H9 (cell line): ENCODE results near the gene FOXQ1. TPM values are rescaled to one million over a fixed set of nuclear protein-coding genes. Genes with fewer than 3 reads are reported as not detected.

Experiments
- DNase-seq: peaks from one replicate; pipeline ENCODE4 v3.0.0-alpha.2; 2017
- H2AFZ ChIP-seq: one replicate; pipeline ENCODE4 v1.6.1; 2013; ENCODE audit warnings: mild to moderate bottlenecking, low read length, control low read depth, moderate library complexity
- H2AK5ac ChIP-seq: 2 replicates; pipeline ENCODE4 v1.6.1; 2013; ENCODE audit warnings: low read length, control low read depth, mixed read lengths; ENCODE audit not compliant: insufficient read length
- H2BK120ac ChIP-seq: one replicate; pipeline ENCODE4 v1.6.1; 2013; ENCODE audit warnings: low read depth, mild to moderate bottlenecking, low read length, control low read depth, inconsistent platforms; ENCODE audit not compliant: poor library complexity, severe bottlenecking
- H2BK12ac ChIP-seq: 2 replicates; pipeline ENCODE4 v1.6.1; 2013; ENCODE audit warnings: low read length, control low read depth, mixed read lengths, low read depth; ENCODE audit not compliant: insufficient read length
- H2BK15ac ChIP-seq: 2 replicates; pipeline ENCODE4 v1.6.1; 2013; ENCODE audit warnings: low read depth, low read length, control low read depth
- H2BK20ac ChIP-seq: one replicate; pipeline ENCODE4 v1.6.1; 2013; ENCODE audit warnings: low read depth, mild to moderate bottlenecking, low read length, control low read depth, inconsistent platforms; ENCODE audit not compliant: poor library complexity, severe bottlenecking
- H2BK5ac ChIP-seq: 2 replicates; pipeline ENCODE4 v1.6.1; 2013; ENCODE audit warnings: low read length, control low read depth, mixed read lengths; ENCODE audit not compliant: insufficient read length
- H3K14ac ChIP-seq: 2 replicates; pipeline ENCODE4 v1.6.1; 2013; ENCODE audit warnings: low read length, control low read depth; ENCODE audit not compliant: insufficient read depth
- H3K18ac ChIP-seq: 2 replicates; pipeline ENCODE4 v1.6.1; 2013; ENCODE audit warnings: low read depth, mild to moderate bottlenecking, mixed read lengths, low read length, control low read depth; ENCODE audit not compliant: insufficient read length
- H3K23ac ChIP-seq: 2 replicates; pipeline ENCODE4 v1.6.1; 2013; ENCODE audit warnings: low read length, control low read depth, mixed read lengths, low read depth; ENCODE audit not compliant: insufficient read length
- H3K23me2 ChIP-seq: 2 replicates; pipeline ENCODE4 v1.6.1; 2013; ENCODE audit warnings: low read depth, mild to moderate bottlenecking, mixed read lengths, low read length, control low read depth; ENCODE audit not compliant: insufficient read length, poor library complexity, severe bottlenecking
- H3K27ac ChIP-seq: 2 replicates; pipeline ENCODE4 v1.5.1; 2013; ENCODE audit warnings: low read length, control low read depth, mixed read lengths, low read depth; ENCODE audit not compliant: insufficient read length
- H3K27me3 ChIP-seq: 2 replicates; pipeline ENCODE4 v1.6.1; 2013; ENCODE audit warnings: low read length, control low read depth, inconsistent platforms; ENCODE audit not compliant: insufficient read depth
- H3K4ac ChIP-seq: 2 replicates; pipeline ENCODE4 v1.6.1; 2013; ENCODE audit warnings: low read depth, mild to moderate bottlenecking, control low read depth, inconsistent platforms, low read length, moderate library complexity
- H3K4me1 ChIP-seq: 2 replicates; pipeline ENCODE4 v1.6.1; 2013; ENCODE audit warnings: low read length, control low read depth, inconsistent platforms; ENCODE audit not compliant: insufficient read depth
- H3K4me2 ChIP-seq: 2 replicates; pipeline ENCODE4 v1.6.1; 2013; ENCODE audit warnings: low read length, control low read depth, mixed read lengths; ENCODE audit not compliant: insufficient read length, insufficient read depth
- H3K56ac ChIP-seq: 2 replicates; pipeline ENCODE4 v1.6.1; 2013; ENCODE audit warnings: low read depth, mild to moderate bottlenecking, mixed read lengths, low read length, control low read depth; ENCODE audit not compliant: insufficient read length
- H3K79me1 ChIP-seq: 2 replicates; pipeline ENCODE4 v1.6.1; 2013; ENCODE audit warnings: low read depth, mild to moderate bottlenecking, moderate library complexity, low read length, control low read depth, inconsistent platforms; ENCODE audit not compliant: insufficient read depth, poor library complexity, severe bottlenecking
- H3K79me2 ChIP-seq: 2 replicates; pipeline ENCODE4 v1.6.1; 2013; ENCODE audit warnings: low read length, control low read depth, inconsistent platforms; ENCODE audit not compliant: insufficient read depth
- H3K9ac ChIP-seq: 2 replicates; pipeline ENCODE4 v1.6.1; 2013; ENCODE audit warnings: low read length, control low read depth, mixed read lengths; ENCODE audit not compliant: insufficient read length; ENCODE audit errors: extremely low read depth
- H3K9me3 ChIP-seq: one replicate; pipeline ENCODE4 v1.6.1; 2013; ENCODE audit warnings: low read depth, low read length, inconsistent platforms; ENCODE audit not compliant: control insufficient read depth
- H3T11ph ChIP-seq: one replicate; pipeline ENCODE4 v1.6.1; 2013; ENCODE audit warnings: mild to moderate bottlenecking, low read length, control low read depth, inconsistent platforms
- H4K20me1 ChIP-seq: one replicate; pipeline ENCODE4 v1.6.1; 2013; ENCODE audit not compliant: control insufficient read depth, insufficient read length, insufficient read depth
- H4K5ac ChIP-seq: 2 replicates; pipeline ENCODE4 v1.6.1; 2013; ENCODE audit warnings: low read depth, mild to moderate bottlenecking, mixed read lengths, low read length, control low read depth; ENCODE audit not compliant: insufficient read length
- H4K8ac ChIP-seq: replicated peaks from 2 replicates; pipeline ENCODE4 v1.6.1; 2013; ENCODE audit warnings: low read length, control low read depth, mixed read lengths, low read depth; ENCODE audit not compliant: insufficient read length
- H4K91ac ChIP-seq: 2 replicates; pipeline ENCODE4 v1.6.1; 2013; ENCODE audit warnings: low read depth, mild to moderate bottlenecking, moderate library complexity, mixed read lengths, low read length, control low read depth; ENCODE audit not compliant: insufficient read length
- H3K27ac Mint-ChIP-seq, 3 experiments: 2 replicates in 2 of 3; 3 replicates in 1 of 3; pipeline ENCODE4 v1.8.0; 2020 to 2021; ENCODE audit warnings: mixed read lengths in 3 of 3, mild to moderate bottlenecking in 1 of 3, moderate library complexity in 1 of 3
- H3K27me3 Mint-ChIP-seq: 2 replicates; pipeline ENCODE4 v1.8.0; 2021; ENCODE audit warnings: low read depth, mild to moderate bottlenecking, moderate library complexity, mixed read lengths
- H3K36me3 Mint-ChIP-seq, 3 experiments: 2 replicates in 2 of 3; 3 replicates in 1 of 3; pipeline ENCODE4 v1.8.0; 2020 to 2021; ENCODE audit warnings: low read depth in 3 of 3, mixed read lengths in 3 of 3; ENCODE audit not compliant: insufficient read depth in 1 of 3
- H3K4me1 Mint-ChIP-seq, 2 experiments: 2 replicates each; pipeline ENCODE4 v1.8.0; 2020; ENCODE audit warnings: mixed read lengths in 2 of 2
- H3K4me3 Mint-ChIP-seq, 2 experiments: 2 replicates in 1 of 2; 3 replicates in 1 of 2; pipeline ENCODE4 v1.8.0; 2020 to 2021; ENCODE audit warnings: mild to moderate bottlenecking in 2 of 2, mixed read lengths in 2 of 2, moderate library complexity in 1 of 2
- H3K9me3 Mint-ChIP-seq, 2 experiments: 2 replicates in 1 of 2; 3 replicates in 1 of 2; pipeline ENCODE4 v1.8.0; 2020; ENCODE audit warnings: mild to moderate bottlenecking in 2 of 2, mixed read lengths in 2 of 2, moderate library complexity in 1 of 2
- CTCF ChIP-seq: fragments of 200-600 bp; sonication (generic); conservative IDR thresholded peaks from 3 replicates; pipeline ENCODE4 v1.8.0; 2021; ENCODE audit warnings: antibody characterized with exemption, mild to moderate bottlenecking
- WGBS: extraction: QIAGEN DNeasy Blood & Tissue Kit; methylation state at CpG from one replicate; pipeline ENCODE4 v1.1.7; 2013; ENCODE audit warnings: missing lambda C conversion rate, low lambda C conversion rate, mixed read lengths; ENCODE audit not compliant: insufficient read length; ENCODE audit errors: extremely low coverage; 5-methylcytosine and 5-hydroxymethylcytosine counted together
- total RNA-seq: library from RNA; stranded (reverse); gene quantifications from 2 replicates; pipeline ENCODE4 v1.2.1, GENCODE V29; 2021

Gene FOXQ1
- total RNA-seq, 1 experiment from 2014 or later = 0.15 TPM

- H3K4me1 Mint-ChIP-seq = peaks cover 21 to 27% of the 10 kb centered on the region in 2 experiments
- no peak overlapping the region for H2BK15ac ChIP-seq
- no peak overlapping the region for H3K27ac ChIP-seq
- DNase-seq = no peak
- H3K23me2 ChIP-seq = peaks cover 9% of the 10 kb centered on the region
- H4K8ac ChIP-seq = no peak overlapping the region
- no peak overlapping the region for H3K14ac ChIP-seq
- H3K4ac ChIP-seq = no peak overlapping the region
- peaks cover 0 to 4% (median 2%) of the 10 kb centered on the region in 3 experiments; a peak in 3 of 7 replicates for H3K36me3 Mint-ChIP-seq
- H2BK5ac ChIP-seq = no peak overlapping the region
- no peak overlapping the region for H3K18ac ChIP-seq
- TF ChIP-seq CTCF = no peak
- peaks cover 8 to 9% of the 10 kb centered on the region in 2 experiments for H3K9me3 Mint-ChIP-seq
- H3K9me3 ChIP-seq = no peaks in the 10 kb centered on the region
- no peak overlapping the region for H2BK120ac ChIP-seq
- WGBS = no CpG with 5 or more reads among the region's 2 CpGs
- H2AFZ ChIP-seq = no peak overlapping the region
- H3K4me2 ChIP-seq = no peak overlapping the region
- peaks cover 81% of the 10 kb centered on the region for H3K27me3 Mint-ChIP-seq
- no peak overlapping the region for H3K27ac Mint-ChIP-seq
- no peak overlapping the region for H2BK12ac ChIP-seq
- H3K23ac ChIP-seq = no peak overlapping the region
- H2BK20ac ChIP-seq = no peak overlapping the region
- no peaks in the 10 kb centered on the region for H4K20me1 ChIP-seq
- H4K5ac ChIP-seq = no peak overlapping the region
- H3K56ac ChIP-seq = no peak overlapping the region
- no peaks in the 10 kb centered on the region for H3K4me1 ChIP-seq
- no peak overlapping the region for H2AK5ac ChIP-seq
- no peak overlapping the region for H4K91ac ChIP-seq
- H3K4me3 Mint-ChIP-seq = no peak overlapping the region
- H3T11ph ChIP-seq = no peak overlapping the region
- H3K79me2 ChIP-seq = no peaks in the 10 kb centered on the region
- no peaks in the 10 kb centered on the region for H3K79me1 ChIP-seq
- no peak overlapping the region for H3K9ac ChIP-seq
- H3K27me3 ChIP-seq = peaks cover 56% of the 10 kb centered on the region
Measured at GRCh38 chr6:1314617-1315016, 2.7 kb downstream of the FOXQ1 start.
